HepG2 (cell line): Measurements from ENCODE around the gene PPIB. TPM values are rescaled to one million over a fixed set of nuclear protein-coding genes. Genes with fewer than 3 reads are reported as not detected.
A peak's percentile ranks its signal among the peaks of the same experiment; 100 is the strongest.

Experiments used
- AGO1 ChIP-seq: fragments of 200-400 bp; formaldehyde crosslinking; IDR thresholded peaks from 2 replicates; pipeline ENCODE4 v1.6.1; 2017; ENCODE audit warnings: mild to moderate bottlenecking, low read depth, low read length, moderate library complexity; ENCODE audit not compliant: poor library complexity, severe bottlenecking
- AGO2 ChIP-seq: fragments of 200-400 bp; formaldehyde crosslinking; optimal IDR thresholded peaks from 2 replicates; pipeline ENCODE3; 2017; ENCODE audit warnings: mild to moderate bottlenecking, low read depth, low read length, moderate library complexity
- ATF1 ChIP-seq: IDR thresholded peaks from 2 replicates; pipeline ENCODE4 v1.6.1; 2016; ENCODE audit warnings: mild to moderate bottlenecking, control low read depth
- DRAP1 ChIP-seq: IDR thresholded peaks from 2 replicates; pipeline ENCODE4 v1.6.1; 2016; ENCODE audit warnings: missing genetic modification reagents, missing compliant biosample characterization
- HNF1B ChIP-seq: sonication (generic); formaldehyde crosslinking; IDR thresholded peaks from 2 replicates; pipeline ENCODE4 v1.5.1; 2020; ENCODE audit warnings: mild to moderate bottlenecking, moderate library complexity, missing genetic modification reagents
- KDM6A ChIP-seq: IDR thresholded peaks from 2 replicates; pipeline ENCODE4 v1.6.1; 2016; ENCODE audit warnings: low read depth
- MXI1 ChIP-seq: IDR thresholded peaks from 3 replicates; pipeline ENCODE4 v1.6.1; 2012; ENCODE audit warnings: low read depth, low read length, inconsistent platforms, borderline replicate concordance
- NPAS2 ChIP-seq: sonication (generic); formaldehyde crosslinking; IDR thresholded peaks from 2 replicates; pipeline ENCODE4 v1.8.0; 2022; ENCODE audit warnings: mild to moderate bottlenecking, missing genetic modification reagents, borderline replicate concordance
- RELA ChIP-seq: sonication (generic); formaldehyde crosslinking; IDR thresholded peaks from 2 replicates; pipeline ENCODE4 v1.4.0; 2020; ENCODE audit warnings: missing genetic modification reagents
- RERE ChIP-seq: IDR thresholded peaks from 2 replicates; pipeline ENCODE4 v1.6.1; 2016; ENCODE audit warnings: low read depth, missing genetic modification reagents, missing compliant biosample characterization
- SRY ChIP-seq: sonication (generic); formaldehyde crosslinking; IDR thresholded peaks from 2 replicates; pipeline ENCODE4 v1.8.0; 2022; ENCODE audit warnings: mild to moderate bottlenecking, missing genetic modification reagents
- U2AF1 ChIP-seq: fragments of 200-400 bp; formaldehyde crosslinking; optimal IDR thresholded peaks from 2 replicates; pipeline ENCODE3; 2017; ENCODE audit warnings: mild to moderate bottlenecking, low read depth, low read length
- ZFP36L1 ChIP-seq: sonication (generic); formaldehyde crosslinking; IDR thresholded peaks from 2 replicates; pipeline ENCODE4 v1.8.0; 2022; ENCODE audit warnings: mild to moderate bottlenecking, missing genetic modification reagents, moderate library complexity
- ZIK1 ChIP-seq: sonication (generic); formaldehyde crosslinking; IDR thresholded peaks from 2 replicates; pipeline ENCODE4 v1.5.0; 2020; ENCODE audit warnings: mild to moderate bottlenecking, low read depth, missing genetic modification reagents, borderline replicate concordance
- ZNF556 ChIP-seq: sonication (generic); formaldehyde crosslinking; IDR thresholded peaks from 2 replicates; pipeline ENCODE4 v1.4.0; 2020; ENCODE audit warnings: mild to moderate bottlenecking, missing genetic modification reagents, borderline replicate concordance
- ZNF773 ChIP-seq: sonication (generic); formaldehyde crosslinking; IDR thresholded peaks from 2 replicates; pipeline ENCODE4 v1.4.0; 2020; ENCODE audit warnings: missing genetic modification reagents, borderline replicate concordance
- ZNF792 ChIP-seq: IDR thresholded peaks from 2 replicates; pipeline ENCODE4 v1.6.1; 2016
- polyA plus RNA-seq, 8 experiments: library from polyadenylated mRNA; depleted of rRNA in 3 of 8; stranded (reverse) in 7 of 8; unstranded in 1 of 8; fragments of >200 nt; fragmentation: Illumina TruSeq in 4 of 8; extraction: Trizol in 4 of 8; gene quantifications; 2 replicates each; pipeline versions ENCODE4 v1.2.1 to v1.2.3, GENCODE V29; 2011 to 2016; ENCODE audit warnings: low read depth in 4 of 8, missing spikeins in 1 of 8, mixed read lengths in 1 of 8; ENCODE audit not compliant: insufficient read depth in 1 of 8
- total RNA-seq, 5 experiments: library from RNA; depleted of rRNA; stranded (reverse); fragments of >200 nt; fragmentation: Illumina TruSeq; extraction: Trizol; gene quantifications; 2 replicates each; pipeline ENCODE4 v1.2.3, GENCODE V29; 2016; ENCODE audit warnings: low read depth in 1 of 5
- TF ChIP-seq, protein P1 (sequence below): sonication (generic); formaldehyde crosslinking; IDR thresholded peaks from 2 replicates; pipeline ENCODE4 v1.5.1; 2020; ENCODE audit warnings: missing genetic modification reagents, mild to moderate bottlenecking, borderline replicate concordance

Gene PPIB
- total and polyA plus RNA-seq, 2 of the 13 experiments (the other 11 are each of a cell fraction or from before 2014, with no cell fraction given): 780 to 882 TPM

DNA sequence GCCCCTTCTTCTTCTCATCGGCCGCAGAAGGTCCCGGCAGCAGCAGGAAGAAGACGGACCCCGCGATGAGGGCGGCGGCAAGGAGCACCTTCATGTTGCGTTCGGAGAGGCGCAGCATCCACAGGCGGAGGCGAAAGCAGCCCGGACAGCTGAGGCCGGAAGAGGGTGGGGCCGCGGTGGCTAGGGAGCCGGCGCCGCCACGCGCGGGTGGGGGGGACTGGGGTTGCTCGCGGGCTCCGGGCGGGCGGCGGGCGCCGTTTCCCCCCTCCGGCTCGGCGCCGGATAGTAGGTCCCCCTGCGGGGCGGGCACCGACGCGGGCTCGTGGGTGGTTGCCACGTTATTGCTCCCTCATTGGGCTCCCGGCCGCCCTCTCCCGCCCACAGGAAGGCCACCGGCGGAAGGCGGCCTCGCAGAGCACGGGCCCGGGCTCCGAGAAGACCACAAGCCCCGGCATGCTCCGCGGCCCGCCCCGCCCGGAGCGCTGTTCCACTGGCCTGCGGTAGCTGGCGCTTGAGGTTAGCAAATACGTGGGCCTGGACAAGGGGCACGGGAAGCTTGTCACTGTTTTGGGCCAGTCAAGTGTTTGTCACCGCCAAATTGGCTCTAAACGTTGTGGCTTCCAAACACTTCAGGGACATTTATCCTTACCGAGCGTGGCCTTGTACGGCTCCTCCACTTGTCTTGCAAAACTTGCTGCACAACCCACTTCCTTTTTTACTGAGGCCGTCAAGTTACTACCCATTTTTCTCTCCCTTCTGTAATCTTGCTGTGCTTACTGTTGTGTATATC is at the start of gene PPIB (continued):
- TF ChIP-seq RERE (CRISPR knock-in tag) (no peak), ZNF792 (CRISPR knock-in tag) (peak; percentile 61; the same call in 1 of the 2 replicates), ATF1 (peak; percentile 52; the same call in 1 of the 2 replicates), ZFP36L1 (CRISPR knock-in tag) (0 out of 2 replicates have a peak, but pooled peaks have one; percentile 49), ZIK1 (peak; percentile 60; the same call in 1 of the 2 replicates), AGO2 (peak; percentile 91), SRY (CRISPR knock-in tag) (peak; percentile 71; the same call in 1 of the 2 replicates), NPAS2 (CRISPR knock-in tag) (no peak), U2AF1 (peak; percentile 14), AGO1 (peak; percentile 77), MXI1 (peak; percentile 78; the same call in 1 of the 3 replicates), ZNF773 (CRISPR knock-in tag) (peak; percentile 54; the same call in 1 of the 2 replicates), HNF1B (peak; percentile 59), DRAP1 (peak; percentile 50), KDM6A (no peak), RELA (CRISPR knock-in tag) (no peak), ZNF556 (CRISPR knock-in tag) (peak; percentile 34; the same call in 1 of the 2 replicates)
- TF ChIP-seq, protein P1, sequence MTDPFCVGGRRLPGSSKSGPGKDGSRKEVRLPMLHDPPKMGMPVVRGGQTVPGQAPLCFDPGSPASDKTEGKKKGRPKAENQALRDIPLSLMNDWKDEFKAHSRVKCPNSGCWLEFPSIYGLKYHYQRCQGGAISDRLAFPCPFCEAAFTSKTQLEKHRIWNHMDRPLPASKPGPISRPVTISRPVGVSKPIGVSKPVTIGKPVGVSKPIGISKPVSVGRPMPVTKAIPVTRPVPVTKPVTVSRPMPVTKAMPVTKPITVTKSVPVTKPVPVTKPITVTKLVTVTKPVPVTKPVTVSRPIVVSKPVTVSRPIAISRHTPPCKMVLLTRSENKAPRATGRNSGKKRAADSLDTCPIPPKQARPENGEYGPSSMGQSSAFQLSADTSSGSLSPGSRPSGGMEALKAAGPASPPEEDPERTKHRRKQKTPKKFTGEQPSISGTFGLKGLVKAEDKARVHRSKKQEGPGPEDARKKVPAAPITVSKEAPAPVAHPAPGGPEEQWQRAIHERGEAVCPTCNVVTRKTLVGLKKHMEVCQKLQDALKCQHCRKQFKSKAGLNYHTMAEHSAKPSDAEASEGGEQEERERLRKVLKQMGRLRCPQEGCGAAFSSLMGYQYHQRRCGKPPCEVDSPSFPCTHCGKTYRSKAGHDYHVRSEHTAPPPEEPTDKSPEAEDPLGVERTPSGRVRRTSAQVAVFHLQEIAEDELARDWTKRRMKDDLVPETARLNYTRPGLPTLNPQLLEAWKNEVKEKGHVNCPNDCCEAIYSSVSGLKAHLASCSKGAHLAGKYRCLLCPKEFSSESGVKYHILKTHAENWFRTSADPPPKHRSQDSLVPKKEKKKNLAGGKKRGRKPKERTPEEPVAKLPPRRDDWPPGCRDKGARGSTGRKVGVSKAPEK (CRISPR knock-in tag): no peak
